LNCaP clone FGC (cell line): ENCODE results near the gene SIGMAR1.

ENCODE experiments used
- DNase-seq: peaks from one replicate; pipeline ENCODE4 v3.0.0-alpha.2; 2011; ENCODE audit warnings: low read depth
- H3K4me3 ChIP-seq: 2 replicates; pipeline ENCODE4 v1.5.1; 2011; ENCODE audit warnings: mild to moderate bottlenecking, low read depth, low read length, control low read depth
- TF ChIP-seq, protein P1 (sequence below): IDR thresholded peaks from 2 replicates; pipeline ENCODE4 v1.5.1; 2012; ENCODE audit warnings: mild to moderate bottlenecking; ENCODE audit not compliant: control insufficient read depth, insufficient read depth; ENCODE audit errors: extremely low read depth

SIGMAR1 gene

GRCh38 chr9:34675048-34675714 lies 37.6 kb upstream of the SIGMAR1 start:
- H3K4me3 ChIP-seq: no peak overlapping the region
- no peak for DNase-seq
- TF ChIP-seq, protein P1, sequence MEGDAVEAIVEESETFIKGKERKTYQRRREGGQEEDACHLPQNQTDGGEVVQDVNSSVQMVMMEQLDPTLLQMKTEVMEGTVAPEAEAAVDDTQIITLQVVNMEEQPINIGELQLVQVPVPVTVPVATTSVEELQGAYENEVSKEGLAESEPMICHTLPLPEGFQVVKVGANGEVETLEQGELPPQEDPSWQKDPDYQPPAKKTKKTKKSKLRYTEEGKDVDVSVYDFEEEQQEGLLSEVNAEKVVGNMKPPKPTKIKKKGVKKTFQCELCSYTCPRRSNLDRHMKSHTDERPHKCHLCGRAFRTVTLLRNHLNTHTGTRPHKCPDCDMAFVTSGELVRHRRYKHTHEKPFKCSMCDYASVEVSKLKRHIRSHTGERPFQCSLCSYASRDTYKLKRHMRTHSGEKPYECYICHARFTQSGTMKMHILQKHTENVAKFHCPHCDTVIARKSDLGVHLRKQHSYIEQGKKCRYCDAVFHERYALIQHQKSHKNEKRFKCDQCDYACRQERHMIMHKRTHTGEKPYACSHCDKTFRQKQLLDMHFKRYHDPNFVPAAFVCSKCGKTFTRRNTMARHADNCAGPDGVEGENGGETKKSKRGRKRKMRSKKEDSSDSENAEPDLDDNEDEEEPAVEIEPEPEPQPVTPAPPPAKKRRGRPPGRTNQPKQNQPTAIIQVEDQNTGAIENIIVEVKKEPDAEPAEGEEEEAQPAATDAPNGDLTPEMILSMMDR: peak; percentile 83

- TF ChIP-seq, protein P1: no peak
- peak; percentile 53 for DNase-seq
- H3K4me3 ChIP-seq: no peak overlapping the region
Observed at GRCh38 chr9:34674440-34674839, 36.9 kb upstream of the SIGMAR1 start.

DNA sequence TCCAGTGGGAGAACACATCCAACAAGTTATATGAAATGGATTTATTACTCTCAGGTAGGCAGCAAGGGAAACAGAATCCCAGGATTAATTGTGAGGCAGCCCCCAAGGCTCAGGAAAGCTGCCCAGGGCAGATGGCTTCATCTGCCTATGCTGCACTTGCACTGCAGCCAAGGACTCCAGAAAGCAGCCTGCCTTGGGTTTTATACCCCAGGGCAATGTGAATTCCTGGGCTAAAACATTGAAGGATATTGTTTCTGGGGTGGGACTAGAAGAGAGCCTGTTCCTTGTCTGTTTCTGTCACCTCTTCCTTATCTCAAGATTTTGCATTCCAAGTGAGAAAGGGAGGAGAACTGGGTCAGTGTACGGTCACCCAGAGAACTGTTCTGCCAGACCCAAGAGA lies 33.7 kb upstream of the SIGMAR1 start:
- DNase-seq: no peak
- H3K4me3 ChIP-seq: no peak overlapping the region
- TF ChIP-seq, protein P1: no peak

GRCh38 chr9:34669809-34670562 lies 32.4 kb upstream of the SIGMAR1 start:
- no peak overlapping the region for H3K4me3 ChIP-seq
- DNase-seq: no peak
- TF ChIP-seq, protein P1: no peak

GRCh38 chr9:34665381-34666250 lies 28.0 kb upstream of the SIGMAR1 start:
- TF ChIP-seq, protein P1: no peak
- H3K4me3 ChIP-seq: peak overlapping the region; percentile 67
- peak; percentile 81 for DNase-seq

GRCh38 chr9:34665067-34665380 lies 27.4 kb upstream of the SIGMAR1 start:
- H3K4me3 ChIP-seq: peak overlapping the region; percentile 39
- TF ChIP-seq, protein P1: no peak
- DNase-seq: no peak
